ENCODE measurements around the gene AKAP17A. TPM values are rescaled to one million over a fixed set of nuclear protein-coding genes. Genes with fewer than 3 reads are reported as not detected.
"Not testable (repeated sequence)": the region's sequence is repeated elsewhere in the genome, so short reads cannot be mapped to it uniquely, and the experiment has no call there.

AKAP17A gene
- total RNA-seq, 6 experiments from 2014 or later: 21.4 to 24.6 (median 23.6) TPM

DNA sequence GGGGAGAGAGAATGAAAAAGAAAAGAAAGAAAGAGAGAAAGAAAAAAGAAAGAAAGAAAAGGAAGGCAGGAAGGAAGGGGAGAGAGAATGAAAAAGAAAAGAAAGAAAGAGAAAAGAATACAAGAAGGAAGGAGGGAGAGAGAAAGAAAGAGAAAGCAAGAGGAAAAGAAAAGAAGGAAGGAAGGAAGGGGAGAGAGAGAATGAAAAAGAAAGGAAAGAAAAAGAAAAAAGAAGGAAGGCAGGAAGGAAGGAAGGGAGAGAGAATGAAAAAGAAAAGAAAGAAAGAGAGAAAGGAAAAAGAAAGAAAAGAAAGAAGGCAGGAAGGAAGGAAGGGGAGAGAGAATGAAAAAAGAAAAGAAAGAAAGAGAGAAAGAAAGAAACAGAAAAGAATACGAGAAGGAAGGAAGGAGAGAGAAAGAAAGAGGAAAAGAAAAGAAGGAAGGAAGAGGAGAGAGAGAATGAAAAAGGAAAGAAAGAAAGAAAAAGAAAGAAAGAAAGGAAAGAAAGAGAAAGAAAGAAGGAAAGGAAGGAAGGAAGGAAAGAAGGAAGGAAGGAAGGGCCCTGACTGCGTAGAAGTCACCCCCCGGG, 39.4 kb upstream of the AKAP17A start:
- no peak for TF ChIP-seq CTCF (IDR thresholded peaks at IDR 0.05)
- peaks cover 9% of the 10 kb centered on the region for H3K27me3 Mint-ChIP-seq (ENCODE audit: insufficient read depth)
- H3K4me1 Mint-ChIP-seq (ENCODE audit: low read depth): no peaks in the 10 kb centered on the region
- peaks cover 27% of the 10 kb centered on the region; the same call in 1 of the 2 replicates for H3K9me3 Mint-ChIP-seq
- H3K4me3 Mint-ChIP-seq: no peak overlapping the region
- DNase-seq: no peak
- H3K36me3 Mint-ChIP-seq (ENCODE audit: low read depth): no peaks in the 10 kb centered on the region
- no peak overlapping the region for H3K27ac Mint-ChIP-seq

GRCh38 chrX:1554469-1555210, 36.8 kb upstream of the AKAP17A start:
- Mint-ChIP-seq H3K36me3 (ENCODE audit: low read depth) (no peaks in the 10 kb centered on the region), H3K27me3 (ENCODE audit: insufficient read depth) (peaks cover 9% of the 10 kb centered on the region), H3K9me3 (peaks cover 23% of the 10 kb centered on the region; the same call in 1 of the 2 replicates), H3K27ac (no peak overlapping the region), H3K4me3 (no peak overlapping the region), H3K4me1 (ENCODE audit: low read depth) (no peaks in the 10 kb centered on the region)
- no peak for TF ChIP-seq CTCF (IDR thresholded peaks at IDR 0.05)
- DNase-seq: no peak

- H3K4me1 Mint-ChIP-seq (ENCODE audit: low read depth): no peaks in the 10 kb centered on the region
- H3K36me3 Mint-ChIP-seq (ENCODE audit: low read depth): no peaks in the 10 kb centered on the region
- peaks cover 9% of the 10 kb centered on the region for H3K27me3 Mint-ChIP-seq (ENCODE audit: insufficient read depth)
- no peak overlapping the region for H3K27ac Mint-ChIP-seq
- no peak overlapping the region for H3K4me3 Mint-ChIP-seq
- no peak for DNase-seq
- peaks cover 19% of the 10 kb centered on the region; the same call in 1 of the 2 replicates for H3K9me3 Mint-ChIP-seq
- TF ChIP-seq CTCF (IDR thresholded peaks at IDR 0.05): no peak
These were observed 36.0 kb upstream of the AKAP17A start for GRCh38 chrX:1555370-1555769.

GRCh38 chrX:1557442-1557841, 34.0 kb upstream of the AKAP17A start:
- not testable (repeated sequence) for H3K4me1 Mint-ChIP-seq (ENCODE audit: low read depth); H3K9me3 Mint-ChIP-seq; H3K36me3 Mint-ChIP-seq (ENCODE audit: low read depth); H3K27ac Mint-ChIP-seq; DNase-seq; H3K4me3 Mint-ChIP-seq
- peaks cover 14% of the 10 kb centered on the region for H3K27me3 Mint-ChIP-seq (ENCODE audit: insufficient read depth)

DNA sequence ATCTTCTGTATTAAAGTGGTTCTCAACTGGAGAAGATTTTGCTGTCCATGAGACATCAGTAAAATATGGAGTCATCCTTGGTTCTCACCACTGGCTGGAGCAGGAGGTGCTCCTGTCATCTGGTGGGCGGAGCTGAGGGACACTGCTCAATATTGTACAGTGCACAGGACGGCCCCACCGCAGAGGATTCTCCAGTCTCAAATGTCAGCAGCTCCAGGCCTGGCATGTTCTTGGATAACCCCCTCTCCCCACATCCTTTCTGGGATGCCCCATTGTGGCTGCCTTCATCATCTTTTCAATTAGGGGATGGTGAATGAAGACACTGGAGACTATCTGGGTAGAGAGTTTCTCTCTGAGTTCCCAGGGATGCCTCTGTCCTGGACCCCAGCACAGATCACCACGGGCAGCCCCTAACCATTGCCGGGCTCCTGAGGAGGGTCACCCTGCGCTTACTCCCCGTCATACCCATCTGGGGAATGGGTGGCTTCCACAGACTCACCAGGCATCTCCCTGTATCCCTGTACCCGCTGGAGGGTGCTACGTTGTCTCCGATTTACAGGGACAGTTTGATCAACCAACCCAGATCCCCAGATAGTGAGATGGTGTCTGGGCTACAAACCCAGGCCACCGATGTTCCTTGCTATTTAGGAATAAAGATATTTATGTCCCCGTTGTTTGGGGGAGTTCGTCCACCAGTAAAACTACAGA, 32.5 kb upstream of the AKAP17A start:
- no peaks in the 10 kb centered on the region for H3K4me1 Mint-ChIP-seq (ENCODE audit: low read depth)
- H3K9me3 Mint-ChIP-seq: peaks cover 4% of the 10 kb centered on the region; the same call in 1 of the 2 replicates
- peaks cover 21% of the 10 kb centered on the region for H3K27me3 Mint-ChIP-seq (ENCODE audit: insufficient read depth)
- TF ChIP-seq CTCF (IDR thresholded peaks at IDR 0.05): no peak
- no peak for DNase-seq
- no peak overlapping the region for H3K4me3 Mint-ChIP-seq
- H3K36me3 Mint-ChIP-seq (ENCODE audit: low read depth): no peaks in the 10 kb centered on the region
- H3K27ac Mint-ChIP-seq: no peak overlapping the region

DNA sequence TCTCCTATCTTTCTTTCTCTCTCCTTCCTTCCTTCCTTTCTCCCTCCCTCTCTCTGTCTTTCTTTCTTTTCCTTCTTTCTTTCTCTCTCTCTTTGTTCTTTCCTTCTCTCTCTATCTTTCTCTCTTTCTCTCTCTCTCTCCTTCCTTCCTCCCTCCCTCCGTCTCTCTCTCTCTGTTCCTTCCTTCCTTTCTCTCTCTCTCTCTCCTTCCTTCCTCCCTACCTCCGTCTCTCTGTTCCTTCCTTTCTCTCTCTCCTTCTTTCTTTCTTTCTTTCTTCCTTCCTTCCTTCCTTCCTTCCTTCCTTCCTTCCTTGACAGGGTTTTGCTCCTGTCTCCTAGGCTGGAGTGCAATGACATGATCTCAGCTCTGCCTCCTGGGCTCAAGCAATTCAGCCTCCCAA, 30.2 kb upstream of the AKAP17A start:
- DNase-seq: no peak
- no peak for TF ChIP-seq CTCF (IDR thresholded peaks at IDR 0.05)
- H3K9me3 Mint-ChIP-seq: no peaks in the 10 kb centered on the region; the same call in 1 of the 2 replicates

DNA sequence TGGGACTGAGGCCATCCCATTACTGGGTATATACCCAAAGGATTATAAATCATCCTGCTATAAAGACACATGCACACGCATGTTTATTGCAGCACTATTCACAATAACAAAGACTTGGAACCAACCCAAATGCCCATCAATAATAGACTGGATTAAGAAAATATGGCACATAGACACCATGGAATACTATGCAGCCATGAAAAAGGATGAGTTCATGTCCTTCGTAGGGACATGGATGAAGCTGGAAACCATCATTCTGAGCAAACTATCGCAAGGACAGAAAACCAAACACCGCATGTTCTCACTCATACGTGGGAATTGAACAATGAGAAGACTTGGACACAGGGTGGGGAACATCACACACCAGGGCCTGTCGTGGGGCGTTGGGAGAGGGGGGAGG, 27.3 kb upstream of the AKAP17A start:
- H3K27ac Mint-ChIP-seq; H3K9me3 Mint-ChIP-seq; H3K4me1 Mint-ChIP-seq (ENCODE audit: low read depth); H3K4me3 Mint-ChIP-seq; DNase-seq; H3K36me3 Mint-ChIP-seq (ENCODE audit: low read depth): not testable (repeated sequence)
- peaks cover 22% of the 10 kb centered on the region for H3K27me3 Mint-ChIP-seq (ENCODE audit: insufficient read depth)

More for the DNA sequence above, 30.2 kb upstream of the AKAP17A start:
- Mint-ChIP-seq H3K4me3 (no peak overlapping the region), H3K27ac (no peak overlapping the region), H3K27me3 (ENCODE audit: insufficient read depth) (peaks cover 22% of the 10 kb centered on the region), H3K36me3 (ENCODE audit: low read depth) (no peaks in the 10 kb centered on the region), H3K4me1 (ENCODE audit: low read depth) (no peaks in the 10 kb centered on the region)

Measured in HFFc6 (cell line).